ENCODE results near the gene DEFB125. TPM values are rescaled to one million over a fixed set of nuclear protein-coding genes. Genes with fewer than 3 reads are reported as not detected.

DEFB125 gene, protein sequence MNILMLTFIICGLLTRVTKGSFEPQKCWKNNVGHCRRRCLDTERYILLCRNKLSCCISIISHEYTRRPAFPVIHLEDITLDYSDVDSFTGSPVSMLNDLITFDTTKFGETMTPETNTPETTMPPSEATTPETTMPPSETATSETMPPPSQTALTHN
- total RNA-seq (2021) (not detected in 2 replicates), Bru-seq, nascent RNA (not detected), BruChase-seq, experiment 1, labeled RNA remaining after a 2-hour chase (not detected), BruChase-seq, experiment 2, labeled RNA remaining after a 6-hour chase (not detected)
- long read RNA-seq, result 0 reads

DNA sequence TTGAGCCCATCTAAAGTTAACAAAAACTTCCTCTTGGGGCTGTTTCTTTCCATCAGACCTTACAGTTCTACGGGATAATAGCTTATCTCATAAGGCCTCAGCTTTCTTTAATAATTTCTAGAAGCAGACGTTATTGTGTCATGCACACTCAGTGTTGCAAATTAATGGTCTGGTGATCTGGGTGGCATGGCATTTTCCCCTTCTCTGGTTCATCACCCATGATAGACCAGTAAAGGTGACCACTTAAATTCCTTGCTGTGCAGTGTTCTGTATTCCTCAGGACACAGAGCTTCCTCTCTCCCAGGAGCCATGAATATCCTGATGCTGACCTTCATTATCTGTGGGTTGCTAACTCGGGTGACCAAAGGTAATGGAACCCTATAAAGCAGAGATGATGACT, at the start of gene DEFB125:
DEFB125 (plus strand) TSS at position 272 of the 400 bp plus-strand sequence; CDS start at position 310, 38 bp downstream.
- no peak for DNase-seq
- Histone ChIP-seq H3K9me2 (ENCODE audit: insufficient read depth) (no peaks in the 10 kb centered on the region), H3K79me2 (ENCODE audit: low read depth) (no peaks in the 10 kb centered on the region), H3K36me3 (ENCODE audit: low read depth) (no peaks in the 10 kb centered on the region), H3K4me1 (replicated peaks; ENCODE audit: insufficient read depth) (no peaks in the 10 kb centered on the region), H4K20me1 (ENCODE audit: insufficient read depth) (no peaks in the 10 kb centered on the region), H3K9me3 (ENCODE audit: insufficient read depth, low read depth) (no peaks in the 10 kb centered on the region), H3K27me3 (ENCODE audit: insufficient read depth, low read depth) (peaks cover 30% of the 10 kb centered on the region), H2AFZ (no peak within 1 kb of the TSS), H3F3A (ENCODE audit: insufficient read depth, low read depth) (no peaks in the 10 kb centered on the region), H3K4me2 (no peak within 1 kb of the TSS), H3K27ac (no peak within 1 kb of the TSS), H3K4me3 (no peak within 1 kb of the TSS)
- ChIA-PET CTCF (no interaction called here), POLR2A (ENCODE audit: unreplicated experiment) (no interaction called here)
- TF ChIP-seq EZH2 (IDR thresholded peaks at IDR 0.05; ENCODE audit: low read depth), result no peak
- TF ChIP-seq, protein P1, sequence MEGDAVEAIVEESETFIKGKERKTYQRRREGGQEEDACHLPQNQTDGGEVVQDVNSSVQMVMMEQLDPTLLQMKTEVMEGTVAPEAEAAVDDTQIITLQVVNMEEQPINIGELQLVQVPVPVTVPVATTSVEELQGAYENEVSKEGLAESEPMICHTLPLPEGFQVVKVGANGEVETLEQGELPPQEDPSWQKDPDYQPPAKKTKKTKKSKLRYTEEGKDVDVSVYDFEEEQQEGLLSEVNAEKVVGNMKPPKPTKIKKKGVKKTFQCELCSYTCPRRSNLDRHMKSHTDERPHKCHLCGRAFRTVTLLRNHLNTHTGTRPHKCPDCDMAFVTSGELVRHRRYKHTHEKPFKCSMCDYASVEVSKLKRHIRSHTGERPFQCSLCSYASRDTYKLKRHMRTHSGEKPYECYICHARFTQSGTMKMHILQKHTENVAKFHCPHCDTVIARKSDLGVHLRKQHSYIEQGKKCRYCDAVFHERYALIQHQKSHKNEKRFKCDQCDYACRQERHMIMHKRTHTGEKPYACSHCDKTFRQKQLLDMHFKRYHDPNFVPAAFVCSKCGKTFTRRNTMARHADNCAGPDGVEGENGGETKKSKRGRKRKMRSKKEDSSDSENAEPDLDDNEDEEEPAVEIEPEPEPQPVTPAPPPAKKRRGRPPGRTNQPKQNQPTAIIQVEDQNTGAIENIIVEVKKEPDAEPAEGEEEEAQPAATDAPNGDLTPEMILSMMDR (conservative IDR thresholded peaks at IDR 0.05), result no peak
- BruUV-seq (replicated peaks), result no TSS peak
- intact Hi-C loops (cut with micrococcal nuclease; ENCODE audit: unreplicated experiment), result no loop called here

DNA sequence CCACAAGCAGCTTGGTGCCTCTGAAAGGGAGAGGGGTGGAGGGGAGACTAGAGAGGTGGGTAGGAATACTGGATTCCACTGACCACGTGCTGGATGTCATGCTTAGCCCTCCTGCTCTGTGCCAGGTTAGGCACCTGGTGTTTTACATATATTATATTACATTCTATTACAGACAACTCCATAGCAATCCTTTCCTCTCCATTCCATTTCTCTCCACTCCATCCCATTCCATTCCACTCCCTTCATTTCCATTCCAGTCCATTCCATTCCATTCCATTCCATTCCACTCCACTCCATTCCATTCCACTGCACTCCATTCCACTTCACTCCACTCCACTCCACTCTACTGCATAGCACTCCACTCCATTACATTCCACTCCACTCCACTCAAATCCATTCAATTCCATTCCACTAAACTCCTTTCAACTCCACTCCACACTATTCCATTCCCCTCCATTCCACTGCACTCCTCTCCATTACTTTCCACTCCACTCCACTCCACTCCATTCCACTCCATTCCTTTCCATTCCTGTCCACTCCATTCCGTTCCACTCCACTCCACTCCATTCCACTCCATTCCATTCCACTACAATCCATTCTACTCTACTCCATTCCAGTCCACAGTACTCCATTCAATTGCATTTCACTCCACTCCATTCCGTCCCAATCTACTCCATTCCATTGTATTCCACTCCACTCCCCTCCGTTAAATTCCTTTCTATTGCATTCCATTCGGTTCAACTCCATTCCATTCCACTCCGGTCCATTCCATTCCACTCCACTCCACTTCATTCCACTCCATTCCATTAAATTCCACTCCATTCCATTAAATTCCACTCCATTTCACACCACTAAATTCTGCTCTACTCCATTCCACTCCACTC, 27.2 kb upstream of the DEFB125 start:
- Histone ChIP-seq H3K27me3 (ENCODE audit: insufficient read depth, low read depth) (peaks cover 6% of the 10 kb centered on the region; the same call in 1 of the 2 replicates), H3F3A (ENCODE audit: insufficient read depth, low read depth) (no peaks in the 10 kb centered on the region), H3K36me3 (ENCODE audit: low read depth) (no peaks in the 10 kb centered on the region), H3K79me2 (ENCODE audit: low read depth) (no peaks in the 10 kb centered on the region), H4K20me1 (ENCODE audit: insufficient read depth) (no peaks in the 10 kb centered on the region), H3K9me3 (ENCODE audit: insufficient read depth, low read depth) (no peaks in the 10 kb centered on the region), H3K4me2 (no peak overlapping the region), H2AFZ (no peak overlapping the region), H3K27ac (no peak overlapping the region), H3K4me3 (no peak overlapping the region), H3K4me1 (replicated peaks; ENCODE audit: insufficient read depth) (no peaks in the 10 kb centered on the region), H3K9me2 (ENCODE audit: insufficient read depth) (no peaks in the 10 kb centered on the region)
- no peak for DNase-seq
- CTCF ChIA-PET, result no interaction called here
- POLR2A ChIA-PET (ENCODE audit: unreplicated experiment), result no interaction called here
- no peak for TF ChIP-seq EZH2 (IDR thresholded peaks at IDR 0.05; ENCODE audit: low read depth)
- TF ChIP-seq, protein P1 (conservative IDR thresholded peaks at IDR 0.05), result no peak
- no TSS peak for BruUV-seq (replicated peaks)
- intact Hi-C loops (cut with micrococcal nuclease; ENCODE audit: unreplicated experiment), result no loop called here

DNA sequence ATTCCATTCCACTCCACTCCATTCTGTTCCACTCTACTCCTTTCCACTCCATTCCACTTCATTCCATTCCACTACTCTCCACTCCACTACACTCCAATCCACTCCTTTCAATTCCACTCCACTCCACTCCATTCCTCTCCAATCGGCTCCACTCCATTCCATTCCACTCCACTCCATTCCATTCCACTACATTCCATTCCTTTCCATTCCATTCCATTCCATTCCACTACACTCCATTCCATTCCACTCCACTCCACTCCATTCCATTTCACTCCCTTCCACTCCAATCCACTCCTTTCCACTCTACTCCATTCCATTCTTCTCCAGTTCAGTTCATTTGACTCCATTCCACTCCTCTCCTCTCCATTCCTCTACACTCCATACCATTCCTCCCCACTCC, 26.2 kb upstream of the DEFB125 start:
- no peaks in the 10 kb centered on the region for H3K36me3 ChIP-seq (ENCODE audit: low read depth)
- no peaks in the 10 kb centered on the region for H4K20me1 ChIP-seq (ENCODE audit: insufficient read depth)
- no peak overlapping the region for H2AFZ ChIP-seq
- H3K4me3 ChIP-seq, result no peak overlapping the region
- H3K9me3 ChIP-seq (ENCODE audit: insufficient read depth, low read depth), result no peaks in the 10 kb centered on the region
- no peak overlapping the region for H3K4me2 ChIP-seq
- no TSS peak for BruUV-seq (replicated peaks)
- no peak overlapping the region for H3K27ac ChIP-seq
- H3K4me1 ChIP-seq (replicated peaks; ENCODE audit: insufficient read depth), result no peaks in the 10 kb centered on the region
- ChIA-PET POLR2A (ENCODE audit: unreplicated experiment) (no interaction called here), CTCF (no interaction called here)
- peaks cover 6% of the 10 kb centered on the region; the same call in 1 of the 2 replicates for H3K27me3 ChIP-seq (ENCODE audit: insufficient read depth, low read depth)
- intact Hi-C loops (cut with micrococcal nuclease; ENCODE audit: unreplicated experiment), result no loop called here
- no peak for TF ChIP-seq EZH2 (IDR thresholded peaks at IDR 0.05; ENCODE audit: low read depth)
- TF ChIP-seq, protein P1 (conservative IDR thresholded peaks at IDR 0.05), result no peak
- DNase-seq, result no peak
- no peaks in the 10 kb centered on the region for H3F3A ChIP-seq (ENCODE audit: insufficient read depth, low read depth)
- H3K9me2 ChIP-seq (ENCODE audit: insufficient read depth), result no peaks in the 10 kb centered on the region
- no peaks in the 10 kb centered on the region for H3K79me2 ChIP-seq (ENCODE audit: low read depth)
